ENCODE measurements around the gene SHCBP1L. TPM values are rescaled to one million over a fixed set of nuclear protein-coding genes. Genes with fewer than 3 reads are reported as not detected.

SHCBP1L gene
- total and polyA plus RNA-seq, 7 donors = not detected

GRCh38 chr1:182974506-182975191, 21.7 kb upstream of the SHCBP1L start:
- ATAC-seq (no peak), DNase-seq (no peak)
- Histone ChIP-seq H3K36me3 (ENCODE audit: insufficient read depth in 1 of 2, low read depth in 1 of 2) (no peaks in the 10 kb centered on the region), H3K27ac (no peak overlapping the region), H3K4me3 (no peak overlapping the region), H3K4me1 (no peaks in the 10 kb centered on the region), H3K27me3 (ENCODE audit: insufficient read depth in 3 of 3, low read length in 2 of 3) (no peaks in the 10 kb centered on the region), H3K9me3 (no peaks in the 10 kb centered on the region)
- intact Hi-C loops (cut with DNase I) = loop anchor here in 1 of 2 donors (5.0 kb wide), 1 partner anchor 38 kb away; no protein-coding TSS in a partner anchor
- WGBS, 3 donors = 89 to 91% (median 91%) methylated on average over 2 of the region's 2 CpGs
- no peak for TF ChIP-seq CTCF (IDR thresholded peaks at IDR 0.05)

- Histone ChIP-seq H3K4me3 (no peak overlapping the region), H3K36me3 (ENCODE audit: insufficient read depth in 1 of 2, low read depth in 1 of 2) (no peaks in the 10 kb centered on the region), H3K27ac (no peak overlapping the region), H3K27me3 (ENCODE audit: insufficient read depth in 3 of 3, low read length in 2 of 3) (no peaks in the 10 kb centered on the region), H3K9me3 (no peaks in the 10 kb centered on the region), H3K4me1 (no peaks in the 10 kb centered on the region)
- no peak for TF ChIP-seq CTCF (IDR thresholded peaks at IDR 0.05)
- ATAC-seq (no peak), DNase-seq (no peak)
- WGBS, 3 donors = 71 to 79% (median 75%) methylated on average over 6 of the region's 6 CpGs
- intact Hi-C loops (cut with DNase I) = loop anchor here in 1 of 2 donors (5.0 kb wide), 1 partner anchor 39 kb away; no protein-coding TSS in a partner anchor
These were observed 19.9 kb upstream of the SHCBP1L start for GRCh38 chr1:182972829-182973228.

GRCh38 chr1:182972231-182972630, 19.3 kb upstream of the SHCBP1L start:
- Histone ChIP-seq H3K4me1 (no peaks in the 10 kb centered on the region), H3K27me3 (ENCODE audit: insufficient read depth in 3 of 3, low read length in 2 of 3) (no peaks in the 10 kb centered on the region), H3K27ac (no peak overlapping the region), H3K36me3 (ENCODE audit: insufficient read depth in 1 of 2, low read depth in 1 of 2) (no peaks in the 10 kb centered on the region), H3K9me3 (no peaks in the 10 kb centered on the region), H3K4me3 (no peak overlapping the region)
- WGBS, 3 donors = 82 to 88% (median 83%) methylated on average over 2 of the region's 2 CpGs
- DNase-seq (no peak), ATAC-seq (no peak)
- no peak for TF ChIP-seq CTCF (IDR thresholded peaks at IDR 0.05)
- intact Hi-C loops (cut with DNase I) = loop anchor here in 1 of 2 donors (5.0 kb wide), 1 partner anchor 40 kb away; no protein-coding TSS in a partner anchor

GRCh38 chr1:182971219-182971618, 18.3 kb upstream of the SHCBP1L start:
- no peak for DNase-seq
- Histone ChIP-seq H3K4me3 (no peak overlapping the region), H3K27me3 (ENCODE audit: insufficient read depth in 3 of 3, low read length in 2 of 3) (no peaks in the 10 kb centered on the region), H3K9me3 (no peaks in the 10 kb centered on the region), H3K4me1 (no peaks in the 10 kb centered on the region), H3K36me3 (ENCODE audit: insufficient read depth in 1 of 2, low read depth in 1 of 2) (no peaks in the 10 kb centered on the region), H3K27ac (no peak overlapping the region)
- intact Hi-C loops (cut with DNase I) = loop anchor here in 1 of 2 donors (5.0 kb wide), 1 partner anchor 41 kb away; no protein-coding TSS in a partner anchor
- no peak for TF ChIP-seq CTCF (IDR thresholded peaks at IDR 0.05)
- 78 to 93% (median 82%) methylated on average over 1 of the region's 1 CpG for whole genome bisulfite sequencing, 3 donors
- no peak for ATAC-seq
